ENCODE data around the gene RAB11FIP4.

DNA sequence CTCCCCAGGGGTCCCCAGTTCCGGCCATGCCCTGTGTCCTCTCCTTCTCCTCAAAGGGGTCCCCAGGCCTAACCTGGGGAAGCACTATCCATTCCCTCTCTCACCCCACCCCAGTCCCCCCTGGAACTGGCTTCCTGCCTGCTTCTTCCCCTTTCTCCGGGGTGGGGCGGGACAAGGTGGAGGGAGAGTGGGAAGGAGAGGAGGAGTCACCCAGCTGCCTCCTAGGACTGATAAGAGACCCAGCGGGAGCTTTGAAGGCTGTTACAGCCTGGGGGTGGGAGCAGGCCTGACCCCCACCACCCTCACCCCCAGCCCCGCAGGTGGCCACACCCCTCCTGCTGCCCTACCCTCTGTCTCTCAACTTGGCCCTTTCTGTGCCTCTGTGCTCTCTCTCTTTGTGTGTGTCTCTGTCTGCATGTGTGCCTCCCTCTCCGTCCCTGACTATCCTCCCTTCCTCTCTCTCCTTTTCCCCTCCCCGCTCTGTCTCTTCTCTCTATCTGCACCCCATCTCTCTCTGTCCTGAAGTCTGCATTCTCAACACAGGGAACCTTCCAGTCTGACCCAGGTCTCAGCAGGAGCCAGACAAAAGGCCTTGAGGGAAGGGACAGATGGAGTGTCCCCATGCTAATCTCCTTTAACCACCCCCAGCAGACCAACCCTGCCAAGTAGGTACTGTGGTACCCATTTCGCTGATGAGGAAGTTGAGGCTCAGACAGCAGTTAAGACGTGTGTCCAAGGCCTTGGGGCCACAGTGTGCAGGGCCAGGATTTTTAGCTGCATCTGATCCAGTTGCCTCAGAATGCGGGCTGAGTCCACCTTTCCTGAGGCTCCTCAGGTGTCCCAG lies 66.1 kb downstream of the RAB11FIP4 start:
- TF ChIP-seq POLR2A (IDR thresholded peaks at IDR 0.05), result no peak
- TF ChIP-seq, protein P1, sequence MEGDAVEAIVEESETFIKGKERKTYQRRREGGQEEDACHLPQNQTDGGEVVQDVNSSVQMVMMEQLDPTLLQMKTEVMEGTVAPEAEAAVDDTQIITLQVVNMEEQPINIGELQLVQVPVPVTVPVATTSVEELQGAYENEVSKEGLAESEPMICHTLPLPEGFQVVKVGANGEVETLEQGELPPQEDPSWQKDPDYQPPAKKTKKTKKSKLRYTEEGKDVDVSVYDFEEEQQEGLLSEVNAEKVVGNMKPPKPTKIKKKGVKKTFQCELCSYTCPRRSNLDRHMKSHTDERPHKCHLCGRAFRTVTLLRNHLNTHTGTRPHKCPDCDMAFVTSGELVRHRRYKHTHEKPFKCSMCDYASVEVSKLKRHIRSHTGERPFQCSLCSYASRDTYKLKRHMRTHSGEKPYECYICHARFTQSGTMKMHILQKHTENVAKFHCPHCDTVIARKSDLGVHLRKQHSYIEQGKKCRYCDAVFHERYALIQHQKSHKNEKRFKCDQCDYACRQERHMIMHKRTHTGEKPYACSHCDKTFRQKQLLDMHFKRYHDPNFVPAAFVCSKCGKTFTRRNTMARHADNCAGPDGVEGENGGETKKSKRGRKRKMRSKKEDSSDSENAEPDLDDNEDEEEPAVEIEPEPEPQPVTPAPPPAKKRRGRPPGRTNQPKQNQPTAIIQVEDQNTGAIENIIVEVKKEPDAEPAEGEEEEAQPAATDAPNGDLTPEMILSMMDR (IDR thresholded peaks at IDR 0.05), result no peak
